HepG2 (cell line): ENCODE data around the gene RGS11.

Experiments
- ARID3A ChIP-seq: IDR thresholded peaks from 2 replicates; pipeline ENCODE4 v1.6.1; 2012; ENCODE audit warnings: low read depth, low read length, improper control_type of control experiment
- ATF2 ChIP-seq: sonication (generic); formaldehyde crosslinking; IDR thresholded peaks from 2 replicates; pipeline ENCODE4 v1.4.0; 2020; ENCODE audit warnings: missing genetic modification reagents
- ATF3 ChIP-seq: sonication (generic); formaldehyde crosslinking; IDR thresholded peaks from 2 replicates; pipeline ENCODE4 v1.4.0; 2020; ENCODE audit warnings: missing genetic modification reagents
- EP300 ChIP-seq, 3 experiments: sonication (generic) in 1 of 3; formaldehyde crosslinking in 1 of 3; IDR thresholded peaks; 2 replicates each; pipeline versions ENCODE4 v1.5.1 to v1.6.1; 2011 to 2020; ENCODE audit warnings: low read depth in 2 of 3, low read length in 2 of 3, borderline replicate concordance in 1 of 3, improper control_type of control experiment in 1 of 3, mild to moderate bottlenecking in 1 of 3, missing genetic modification reagents in 1 of 3, moderate library complexity in 1 of 3
- EZH2 ChIP-seq: conservative IDR thresholded peaks from 2 replicates; pipeline ENCODE4 v1.6.1; 2012; ENCODE audit warnings: mild to moderate bottlenecking, low read depth, low read length, moderate library complexity
- HDAC6 ChIP-seq: fragments of 200-600 bp; sonication (generic); IDR thresholded peaks from 2 replicates; pipeline ENCODE4 v1.7.0; 2017; ENCODE audit warnings: mild to moderate bottlenecking, antibody characterized with exemption, low read length, low read depth
- PAXIP1 ChIP-seq: sonication (generic); formaldehyde crosslinking; conservative IDR thresholded peaks from 2 replicates; pipeline ENCODE4 v1.4.0; 2020; ENCODE audit warnings: mild to moderate bottlenecking, missing genetic modification reagents, moderate library complexity
- POLR2A ChIP-seq, 2 experiments: IDR thresholded peaks; 2 replicates each; pipeline ENCODE4 v1.6.1; 2011; ENCODE audit warnings: low read depth in 2 of 2, low read length in 2 of 2, mild to moderate bottlenecking in 1 of 2, moderate library complexity in 1 of 2; ENCODE audit not compliant: insufficient read depth in 1 of 2
- SMAD9 ChIP-seq: sonication (generic); formaldehyde crosslinking; IDR thresholded peaks from 2 replicates; pipeline ENCODE4 v1.5.1; 2020; ENCODE audit warnings: mild to moderate bottlenecking, missing genetic modification reagents
- ZKSCAN5 ChIP-seq: sonication (generic); formaldehyde crosslinking; IDR thresholded peaks from 2 replicates; pipeline ENCODE4 v1.5.1; 2020; ENCODE audit warnings: mild to moderate bottlenecking, missing genetic modification reagents
- ZNF460 ChIP-seq: sonication (generic); formaldehyde crosslinking; IDR thresholded peaks from 2 replicates; pipeline ENCODE4 v1.5.1; 2020; ENCODE audit warnings: missing genetic modification reagents, mild to moderate bottlenecking, borderline replicate concordance
- ZNF839 ChIP-seq: sonication (generic); formaldehyde crosslinking; IDR thresholded peaks from 2 replicates; pipeline ENCODE4 v1.4.0; 2020; ENCODE audit warnings: missing genetic modification reagents, mild to moderate bottlenecking, borderline replicate concordance
- ZSCAN29 ChIP-seq: sonication (generic); formaldehyde crosslinking; conservative IDR thresholded peaks from 2 replicates; pipeline ENCODE4 v1.4.0; 2020; ENCODE audit warnings: mild to moderate bottlenecking, missing genetic modification reagents
- ZUFSP ChIP-seq: sonication (generic); formaldehyde crosslinking; IDR thresholded peaks from 2 replicates; pipeline ENCODE4 v1.9.0; 2021; ENCODE audit warnings: missing genetic modification reagents, mild to moderate bottlenecking, borderline replicate concordance

- TF ChIP-seq EZH2 = no peak
- TF ChIP-seq PAXIP1 (CRISPR knock-in tag) = no peak
- TF ChIP-seq ZNF460 (CRISPR knock-in tag) = no peak
- no peak for TF ChIP-seq ARID3A
- TF ChIP-seq ZKSCAN5 (CRISPR knock-in tag) = no peak
- no peak for TF ChIP-seq ATF2 (CRISPR knock-in tag)
- TF ChIP-seq ZNF839 = no peak
- no peak for TF ChIP-seq ZUFSP (CRISPR knock-in tag)
- no peak for TF ChIP-seq POLR2A (IDR thresholded peaks at IDR 0.05; ENCODE audit: insufficient read depth in 1 of 2, low read depth in 2 of 2, low read length in 2 of 2)
- TF ChIP-seq ATF3 = no peak
- no peak for TF ChIP-seq ZSCAN29
- no peak for TF ChIP-seq EP300 (IDR thresholded peaks at IDR 0.05; ENCODE audit: low read depth in 2 of 2, low read length in 2 of 2)
- TF ChIP-seq EP300 (CRISPR knock-in tag; IDR thresholded peaks at IDR 0.05; ENCODE audit: borderline replicate concordance) = no peak
- no peak for TF ChIP-seq HDAC6
- no peak for TF ChIP-seq SMAD9 (CRISPR knock-in tag)
These were observed 13.8 kb upstream of the RGS11 start for GRCh38 chr16:289395-289997.
